Tibial nerve (tissue), 4 donors: Measurements from ENCODE around the gene LRRC63.

Experiments
- CTCF ChIP-seq, 5 experiments: fragments of 200-600 bp in 3 of 5; fragments of 450-650 bp in 2 of 5; sonication (generic) in 3 of 5; IDR thresholded peaks; one replicate each; pipeline ENCODE4 v1.5.1; 2016 to 2019; ENCODE audit warnings: antibody characterized with exemption in 5 of 5, mild to moderate bottlenecking in 3 of 5, moderate library complexity in 2 of 5
- EP300 ChIP-seq, 2 donors: sonication (generic); formaldehyde crosslinking; IDR thresholded peaks; one replicate each; pipeline ENCODE4 v1.6.1; 2017; ENCODE audit warnings: antibody characterized with exemption in 2 of 2, mild to moderate bottlenecking in 1 of 2
- POLR2A ChIP-seq, 2 donors: fragments of 450-650 bp; IDR thresholded peaks; one replicate each; pipeline ENCODE4 v1.6.1; 2017; ENCODE audit warnings: antibody characterized with exemption in 2 of 2, mild to moderate bottlenecking in 2 of 2, moderate library complexity in 2 of 2

- TF ChIP-seq POLR2A (IDR thresholded peaks at IDR 0.05) (no peak), CTCF (IDR thresholded peaks at IDR 0.05) (no peak), EP300 (IDR thresholded peaks at IDR 0.05) (no peak)
These were observed 14.3 kb upstream of the LRRC63 start for GRCh38 chr13:46197299-46198048.
